Mucosa of rectum (tissue), 2 donors: ENCODE measurements around the gene TMEM144.
"Not testable (repeated sequence)": the region's sequence is repeated elsewhere in the genome, so short reads cannot be mapped to it uniquely, and the experiment has no call there.

Source experiments
- H3K27ac ChIP-seq, 2 donors: one replicate each; pipeline ENCODE4 v1.7.0; 2013; ENCODE audit warnings: inconsistent platforms in 2 of 2, low read depth in 2 of 2, low read length in 2 of 2
- H3K27me3 ChIP-seq, 2 donors: one replicate each; pipeline ENCODE4 v1.7.0; 2013; ENCODE audit warnings: low read length in 2 of 2; ENCODE audit not compliant: control insufficient read depth in 2 of 2, insufficient read depth in 2 of 2
- H3K36me3 ChIP-seq, 2 donors: one replicate each; pipeline ENCODE4 v1.7.0; 2013; ENCODE audit warnings: low read length in 2 of 2; ENCODE audit not compliant: control insufficient read depth in 2 of 2, insufficient read depth in 2 of 2
- H3K4me1 ChIP-seq, 2 donors: one replicate each; pipeline ENCODE4 v1.7.0; 2013; ENCODE audit warnings: low read length in 2 of 2, mild to moderate bottlenecking in 1 of 2; ENCODE audit not compliant: control insufficient read depth in 2 of 2, insufficient read depth in 2 of 2
- H3K4me3 ChIP-seq, 2 donors: one replicate each; pipeline ENCODE4 v1.7.0; 2013; ENCODE audit warnings: low read length in 2 of 2
- H3K9ac ChIP-seq, 2 donors: one replicate each; pipeline ENCODE4 v1.7.0; 2013; ENCODE audit warnings: low read length in 2 of 2, low read depth in 1 of 2, mild to moderate bottlenecking in 1 of 2
- H3K9me3 ChIP-seq, 2 donors: one replicate each; pipeline ENCODE4 v1.7.0; 2013; ENCODE audit warnings: low read length in 2 of 2; ENCODE audit not compliant: control insufficient read depth in 2 of 2
- donor health status: healthy.
- donor health status: Normal muscosa, but diverticular disease.

TMEM144 gene

GRCh38 chr4:158259955-158260575 is 49.8 kb downstream of the TMEM144 start:
- Histone ChIP-seq H3K27ac (no peak overlapping the region), H3K9me3 (no peaks in the 10 kb centered on the region), H3K4me3 (no peak overlapping the region), H3K36me3 (no peaks in the 10 kb centered on the region), H3K27me3 (no peaks in the 10 kb centered on the region), H3K9ac (no peak overlapping the region), H3K4me1 (no peaks in the 10 kb centered on the region)

GRCh38 chr4:158261480-158261879 is 51.2 kb downstream of the TMEM144 start:
- Histone ChIP-seq H3K27me3 (no peaks in the 10 kb centered on the region), H3K9ac (no peak overlapping the region), H3K4me3 (no peak overlapping the region), H3K4me1 (no peaks in the 10 kb centered on the region), H3K9me3 (no peaks in the 10 kb centered on the region), H3K36me3 (no peaks in the 10 kb centered on the region), H3K27ac (no peak overlapping the region)

- no peaks in the 10 kb centered on the region for H3K9me3 ChIP-seq
- no peaks in the 10 kb centered on the region for H3K36me3 ChIP-seq
- H3K27ac ChIP-seq, result no peak overlapping the region
- H3K27me3 ChIP-seq, result no peaks in the 10 kb centered on the region
- no peaks in the 10 kb centered on the region for H3K4me1 ChIP-seq
- H3K4me3 ChIP-seq, result no peak overlapping the region
- H3K9ac ChIP-seq, result no peak overlapping the region
Observed at GRCh38 chr4:158268553-158268952, 58.3 kb downstream of the TMEM144 start.

- no peaks in the 10 kb centered on the region for H3K4me1 ChIP-seq
- no peak overlapping the region for H3K4me3 ChIP-seq
- no peak overlapping the region for H3K9ac ChIP-seq
- no peaks in the 10 kb centered on the region for H3K9me3 ChIP-seq
- H3K27me3 ChIP-seq, result no peaks in the 10 kb centered on the region
- H3K27ac ChIP-seq, result no peak overlapping the region
- no peaks in the 10 kb centered on the region for H3K36me3 ChIP-seq
Observed at GRCh38 chr4:158274636-158275035, 64.3 kb downstream of the TMEM144 start.

DNA sequence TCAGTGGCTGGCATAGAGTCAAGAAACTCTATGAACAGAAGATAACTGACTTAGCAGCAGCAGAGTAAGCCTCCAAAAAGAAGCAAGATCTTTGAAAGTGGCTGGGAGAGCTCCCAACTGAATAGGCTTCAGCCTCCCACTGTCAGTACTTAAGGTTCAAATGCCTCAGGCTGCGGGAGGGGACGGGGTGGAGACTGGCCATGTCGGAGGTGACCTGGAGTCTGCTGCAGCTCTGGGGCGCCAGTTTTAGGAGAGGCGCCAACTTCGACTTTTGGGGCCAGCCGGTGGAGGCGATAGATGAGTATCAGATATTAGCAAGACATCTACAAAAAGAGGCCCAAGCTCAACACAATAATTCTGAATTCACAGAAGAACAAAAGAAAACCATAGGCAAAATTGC is 67.3 kb downstream of the TMEM144 start:
- H3K27me3 ChIP-seq, result no peaks in the 10 kb centered on the region
- no peaks in the 10 kb centered on the region for H3K36me3 ChIP-seq
- H3K4me1 ChIP-seq, result no peaks in the 10 kb centered on the region
- no peak overlapping the region for H3K4me3 ChIP-seq
- H3K9me3 ChIP-seq, result no peaks in the 10 kb centered on the region
- no peak overlapping the region for H3K9ac ChIP-seq
- no peak overlapping the region for H3K27ac ChIP-seq

DNA sequence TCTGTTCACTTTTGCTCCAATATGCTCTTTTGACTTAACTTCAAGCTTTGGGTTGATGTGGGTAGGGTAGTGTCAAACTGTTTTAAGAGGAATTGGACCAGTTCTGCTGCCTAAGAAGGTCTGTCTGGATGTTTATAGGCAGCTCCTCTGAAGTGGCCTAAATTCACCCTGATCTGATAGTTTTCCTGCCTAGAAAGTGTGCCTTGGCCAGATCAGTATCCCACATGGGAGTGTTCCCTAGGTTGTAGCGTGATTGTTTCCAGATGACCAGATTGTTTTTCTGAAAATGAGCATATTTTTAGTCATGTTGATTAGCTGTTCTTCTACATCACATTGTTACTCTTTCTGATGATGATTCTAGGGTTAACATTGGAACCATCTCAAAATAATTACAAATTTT is 68.8 kb downstream of the TMEM144 start:
- H3K27ac ChIP-seq, H3K4me1 ChIP-seq, H3K36me3 ChIP-seq, H3K9me3 ChIP-seq, H3K4me3 ChIP-seq, H3K9ac ChIP-seq, H3K27me3 ChIP-seq: not testable (repeated sequence)

- Histone ChIP-seq H3K4me1 (no peaks in the 10 kb centered on the region), H3K4me3 (no peak overlapping the region), H3K27me3 (no peaks in the 10 kb centered on the region), H3K9me3 (no peaks in the 10 kb centered on the region), H3K27ac (no peak overlapping the region), H3K9ac (no peak overlapping the region), H3K36me3 (no peaks in the 10 kb centered on the region)
Observed at GRCh38 chr4:158280856-158281255, 70.6 kb downstream of the TMEM144 start.

GRCh38 chr4:158282252-158282651 is 72.0 kb downstream of the TMEM144 start:
- no peaks in the 10 kb centered on the region for H3K4me1 ChIP-seq
- no peak overlapping the region for H3K9ac ChIP-seq
- H3K4me3 ChIP-seq, result no peak overlapping the region
- no peaks in the 10 kb centered on the region for H3K36me3 ChIP-seq
- no peaks in the 10 kb centered on the region for H3K27me3 ChIP-seq
- H3K27ac ChIP-seq, result no peak overlapping the region
- no peaks in the 10 kb centered on the region for H3K9me3 ChIP-seq

DNA sequence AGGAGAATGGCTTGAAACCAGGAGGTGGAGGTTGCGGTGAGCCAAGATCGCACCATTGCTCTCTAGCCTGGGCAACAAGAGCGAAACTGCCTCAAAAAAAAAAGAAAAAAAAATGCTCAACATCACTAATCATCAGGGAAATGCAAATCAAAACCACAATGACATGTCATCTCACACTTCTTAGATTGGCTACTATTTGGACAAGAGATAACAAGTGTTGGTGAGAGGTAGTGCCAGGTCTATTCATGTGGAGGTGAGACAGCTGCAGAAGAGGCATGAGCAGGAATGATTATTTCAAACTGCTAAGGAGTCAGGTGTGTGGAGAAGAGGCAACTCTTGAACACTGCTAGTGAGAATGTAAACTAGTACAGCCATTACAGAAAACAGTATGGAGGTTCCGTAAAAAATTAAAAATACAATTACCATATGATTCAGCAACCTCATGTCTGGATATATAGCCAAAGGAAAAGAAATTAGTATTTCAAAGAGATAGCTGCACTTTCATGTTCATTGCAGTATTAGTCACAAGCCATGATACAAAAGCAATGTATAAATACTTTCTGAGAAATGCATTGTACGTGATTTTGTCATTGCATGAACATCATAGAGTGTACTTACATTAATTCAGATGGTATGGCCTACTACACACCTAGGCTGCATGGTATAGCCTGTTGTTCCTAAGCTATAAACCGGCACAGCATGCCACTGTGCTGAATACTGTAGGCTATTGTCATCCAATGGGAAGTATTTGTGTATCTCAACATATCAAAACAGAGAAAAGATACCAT is 75.3 kb downstream of the TMEM144 start:
- H3K36me3 ChIP-seq, result no peaks in the 10 kb centered on the region
- no peaks in the 10 kb centered on the region for H3K4me1 ChIP-seq
- H3K9me3 ChIP-seq, result no peaks in the 10 kb centered on the region
- no peak overlapping the region for H3K4me3 ChIP-seq
- no peak overlapping the region for H3K9ac ChIP-seq
- H3K27me3 ChIP-seq, result no peaks in the 10 kb centered on the region
- H3K27ac ChIP-seq, result no peak overlapping the region

DNA sequence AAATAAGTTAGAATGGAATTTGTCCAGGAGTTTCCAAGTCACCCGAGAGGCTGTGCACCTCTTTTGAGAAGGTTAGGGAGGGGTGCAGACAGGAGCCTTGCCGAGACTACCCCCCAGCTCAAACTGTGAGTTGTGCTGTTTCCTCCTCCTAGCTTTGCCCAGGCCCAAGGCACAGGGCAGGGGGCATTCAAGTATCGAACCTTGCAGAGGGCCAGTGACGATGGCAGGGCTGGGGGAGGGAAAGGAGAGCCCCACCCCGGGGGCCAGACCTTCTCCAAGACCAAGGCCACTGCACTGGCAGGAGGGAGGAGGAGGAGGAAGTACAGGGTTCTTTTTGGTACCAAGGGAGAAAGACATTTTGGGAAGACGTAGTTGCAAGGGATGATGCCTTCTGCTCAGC is 80.6 kb downstream of the TMEM144 start:
- no peak overlapping the region for H3K9ac ChIP-seq
- H3K4me3 ChIP-seq, result no peak overlapping the region
- H3K36me3 ChIP-seq, result no peaks in the 10 kb centered on the region
- H3K4me1 ChIP-seq, result no peaks in the 10 kb centered on the region
- no peaks in the 10 kb centered on the region for H3K9me3 ChIP-seq
- no peaks in the 10 kb centered on the region for H3K27me3 ChIP-seq
- no peak overlapping the region for H3K27ac ChIP-seq
